Kidney epithelial cell (primary cell): ENCODE data around the gene C16orf96. TPM values are rescaled to one million over a fixed set of nuclear protein-coding genes. Genes with fewer than 3 reads are reported as not detected.

Experiments
- DNase-seq: peaks from one replicate; pipeline ENCODE4 v3.0.0-alpha.2; 2010; ENCODE audit warnings: low read depth
- H3K27me3 ChIP-seq: 2 replicates; pipeline ENCODE4 v1.6.0; 2011; ENCODE audit warnings: low read length; ENCODE audit not compliant: control insufficient read depth, insufficient read depth
- H3K36me3 ChIP-seq: 2 replicates; pipeline ENCODE4 v1.5.1; 2011; ENCODE audit warnings: low read length; ENCODE audit not compliant: control insufficient read depth, insufficient read depth
- H3K4me3 ChIP-seq: 2 replicates; pipeline ENCODE4 v1.5.1; 2011; ENCODE audit warnings: low read depth, mild to moderate bottlenecking, control low read depth, low read length
- total RNA-seq: library from RNA; depleted of rRNA; stranded (reverse); fragments of >200 nt; gene quantifications from 2 replicates; pipeline ENCODE4 v1.2.3, GENCODE V29; 2015
- TF ChIP-seq, protein P1 (sequence below): IDR thresholded peaks from 2 replicates; pipeline ENCODE4 v1.5.1; 2011; ENCODE audit warnings: mild to moderate bottlenecking, moderate library complexity, low read length, control low read depth, inconsistent platforms; ENCODE audit not compliant: insufficient read depth, poor library complexity, severe bottlenecking

Gene C16orf96
- total RNA-seq, 1 donor from 2014 or later: not detected

DNA sequence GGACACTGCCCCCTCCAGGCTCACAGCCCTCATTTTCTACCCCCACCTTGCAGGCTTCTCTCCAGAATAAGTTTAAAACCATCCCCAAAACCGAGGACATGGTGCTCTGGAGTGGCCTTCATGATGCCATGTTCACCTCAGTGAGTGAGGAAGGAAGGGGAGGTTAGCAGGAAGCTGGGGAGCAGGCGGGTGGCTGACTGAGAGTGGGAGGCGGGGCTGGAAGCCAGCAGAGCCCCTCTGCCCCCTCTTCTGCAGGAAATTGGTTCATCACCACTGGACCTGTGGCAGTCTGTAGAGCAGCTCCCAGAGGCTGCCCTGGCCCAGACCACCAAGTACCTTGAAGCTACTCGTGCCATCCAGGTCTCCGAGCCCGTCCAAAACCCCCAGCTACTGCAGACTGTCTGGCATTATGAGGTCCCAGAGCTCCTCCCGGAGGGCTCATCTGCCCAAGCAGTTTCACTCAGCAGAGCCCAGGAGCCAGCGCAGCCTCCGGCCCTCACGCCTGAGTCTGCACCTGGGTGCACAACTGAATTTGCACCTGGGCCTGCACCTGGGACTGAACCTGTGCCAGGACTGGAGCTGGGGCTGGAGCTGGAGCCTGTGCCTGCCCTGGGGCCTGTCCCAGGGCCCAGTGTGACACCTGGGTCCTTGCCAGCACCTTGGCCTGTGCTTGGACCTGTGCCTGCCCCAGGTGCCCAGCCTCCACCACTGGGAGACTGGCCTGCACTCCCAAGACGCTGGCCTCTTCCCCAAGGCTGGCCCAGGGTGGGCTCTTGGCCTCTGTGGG is 19.0 kb downstream of the C16orf96 start:
- H3K4me3 ChIP-seq: no peak overlapping the region
- no peak for DNase-seq
- TF ChIP-seq, protein P1, sequence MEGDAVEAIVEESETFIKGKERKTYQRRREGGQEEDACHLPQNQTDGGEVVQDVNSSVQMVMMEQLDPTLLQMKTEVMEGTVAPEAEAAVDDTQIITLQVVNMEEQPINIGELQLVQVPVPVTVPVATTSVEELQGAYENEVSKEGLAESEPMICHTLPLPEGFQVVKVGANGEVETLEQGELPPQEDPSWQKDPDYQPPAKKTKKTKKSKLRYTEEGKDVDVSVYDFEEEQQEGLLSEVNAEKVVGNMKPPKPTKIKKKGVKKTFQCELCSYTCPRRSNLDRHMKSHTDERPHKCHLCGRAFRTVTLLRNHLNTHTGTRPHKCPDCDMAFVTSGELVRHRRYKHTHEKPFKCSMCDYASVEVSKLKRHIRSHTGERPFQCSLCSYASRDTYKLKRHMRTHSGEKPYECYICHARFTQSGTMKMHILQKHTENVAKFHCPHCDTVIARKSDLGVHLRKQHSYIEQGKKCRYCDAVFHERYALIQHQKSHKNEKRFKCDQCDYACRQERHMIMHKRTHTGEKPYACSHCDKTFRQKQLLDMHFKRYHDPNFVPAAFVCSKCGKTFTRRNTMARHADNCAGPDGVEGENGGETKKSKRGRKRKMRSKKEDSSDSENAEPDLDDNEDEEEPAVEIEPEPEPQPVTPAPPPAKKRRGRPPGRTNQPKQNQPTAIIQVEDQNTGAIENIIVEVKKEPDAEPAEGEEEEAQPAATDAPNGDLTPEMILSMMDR: no peak
- H3K27me3 ChIP-seq: peaks cover 4% of the 10 kb centered on the region
- no peaks in the 10 kb centered on the region for H3K36me3 ChIP-seq

DNA sequence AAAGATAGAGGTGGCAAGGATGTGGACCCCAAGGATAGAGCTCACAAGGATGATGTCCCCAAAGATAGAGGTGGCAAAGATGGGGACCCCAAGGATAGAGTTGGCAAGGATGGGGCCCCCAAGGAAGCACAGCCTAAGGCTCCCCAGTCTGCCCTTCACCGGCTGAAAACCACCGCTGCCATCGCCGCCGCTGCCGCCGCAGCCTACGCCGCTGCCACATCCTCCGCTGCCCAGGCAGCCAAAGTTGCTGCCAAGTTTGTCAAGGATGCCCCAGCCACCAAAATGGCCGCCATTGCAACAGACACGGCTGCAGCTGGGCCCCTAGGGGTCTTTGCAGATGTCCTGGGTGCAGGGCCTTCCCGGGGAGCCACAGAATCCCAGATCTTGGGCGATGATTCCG is 19.9 kb downstream of the C16orf96 start:
- H3K36me3 ChIP-seq: no peaks in the 10 kb centered on the region
- peaks cover 3% of the 10 kb centered on the region for H3K27me3 ChIP-seq
- H3K4me3 ChIP-seq: no peak overlapping the region
- TF ChIP-seq, protein P1: no peak
- no peak for DNase-seq

DNA sequence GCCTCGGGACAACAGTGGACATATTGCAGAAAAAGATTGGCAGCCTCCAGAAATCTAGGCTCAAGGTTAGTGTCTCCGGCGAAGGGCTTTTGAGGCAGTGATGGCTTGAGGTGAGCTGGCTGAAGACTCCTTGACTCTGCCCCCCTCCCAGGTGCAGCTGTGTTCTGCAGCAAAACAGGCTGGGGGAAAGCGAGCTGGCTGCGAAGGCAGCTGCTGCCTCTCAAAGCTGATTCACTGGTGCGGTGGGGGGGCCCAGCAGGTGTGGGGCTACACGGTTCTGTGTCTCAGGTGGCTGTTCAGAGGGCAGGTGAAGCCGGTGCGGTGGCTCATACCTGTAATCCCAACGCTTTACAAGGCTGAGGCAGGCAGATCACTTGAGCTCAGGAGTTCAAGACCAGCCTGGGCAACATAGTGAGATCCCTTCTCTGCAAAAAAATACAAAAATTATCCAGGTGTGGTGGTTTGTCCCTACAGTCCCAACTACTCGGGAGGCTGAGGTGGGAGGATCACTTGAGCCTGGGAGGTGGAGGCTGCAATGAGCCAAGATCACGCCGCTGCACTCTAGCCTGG is 22.9 kb downstream of the C16orf96 start:
- TF ChIP-seq, protein P1: no peak
- H3K27me3 ChIP-seq: no peaks in the 10 kb centered on the region
- no peaks in the 10 kb centered on the region for H3K36me3 ChIP-seq
- no peak for DNase-seq
- H3K4me3 ChIP-seq: no peak overlapping the region

DNA sequence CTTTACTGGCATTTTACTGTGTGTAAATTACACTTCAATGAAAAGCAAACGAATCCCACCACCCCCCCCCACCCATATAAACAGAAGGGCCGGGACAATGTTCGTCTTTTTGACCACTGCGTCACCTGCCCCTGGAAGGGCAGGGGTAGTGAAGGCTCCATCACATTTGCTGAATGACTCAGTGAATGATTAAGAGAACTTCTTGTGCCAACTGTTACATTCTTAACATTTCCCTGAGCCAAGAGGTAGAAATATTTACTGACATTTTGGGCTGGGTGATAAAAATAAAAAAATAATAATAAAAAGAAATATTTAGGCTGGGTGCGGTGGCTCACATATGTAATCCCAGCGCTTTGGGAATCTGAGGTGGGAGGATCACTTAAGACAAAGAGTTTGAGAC is 24.1 kb downstream of the C16orf96 start:
- DNase-seq: no peak
- TF ChIP-seq, protein P1: no peak
- Histone ChIP-seq H3K4me3 (no peak overlapping the region), H3K27me3 (no peaks in the 10 kb centered on the region), H3K36me3 (no peaks in the 10 kb centered on the region)

DNA sequence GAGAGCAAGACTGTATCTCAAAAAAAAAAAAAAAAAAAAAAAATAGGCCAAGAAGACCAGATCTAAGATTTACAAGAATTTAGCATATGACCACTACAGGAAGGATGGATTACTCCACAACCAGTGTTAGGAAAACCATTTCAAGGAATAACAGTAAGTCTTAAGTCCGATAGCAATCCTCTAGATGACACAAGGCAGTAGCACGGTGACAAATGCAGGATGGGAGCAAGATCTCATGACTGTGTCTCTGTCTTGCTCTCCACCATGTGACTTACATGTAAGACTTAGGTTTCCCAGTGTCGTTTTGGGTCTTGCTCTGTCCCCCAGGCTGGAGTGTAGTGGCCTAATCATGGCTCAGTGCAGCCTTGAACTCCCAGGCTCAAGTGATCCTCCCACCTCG is 27.8 kb downstream of the C16orf96 start:
- TF ChIP-seq, protein P1: no peak
- peaks cover 9% of the 10 kb centered on the region for H3K27me3 ChIP-seq

DNA sequence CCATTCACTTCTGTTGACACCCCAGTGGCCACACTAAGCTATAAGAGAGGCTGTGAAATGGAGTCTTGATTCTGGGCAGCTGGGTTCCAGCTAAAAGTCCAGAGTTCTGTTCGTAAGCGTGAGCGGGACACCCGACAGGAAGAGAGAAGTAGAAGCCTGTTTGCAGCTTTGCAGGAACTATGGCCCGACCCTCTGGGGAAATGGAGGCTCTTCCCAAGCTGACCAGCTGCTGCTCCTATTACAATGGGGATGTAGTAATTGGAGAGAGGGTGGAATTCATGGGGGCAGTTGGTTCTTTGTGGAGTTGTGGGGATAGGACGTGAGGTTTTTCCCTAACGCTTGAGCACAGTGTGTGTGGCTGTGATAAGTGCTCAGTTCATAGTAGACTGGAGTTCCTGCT is 30.2 kb downstream of the C16orf96 start:
- no peak for DNase-seq
- peaks cover 9% of the 10 kb centered on the region for H3K27me3 ChIP-seq
- H3K36me3 ChIP-seq: no peaks in the 10 kb centered on the region
- no peak overlapping the region for H3K4me3 ChIP-seq
- TF ChIP-seq, protein P1: no peak

More for the DNA sequence above, 27.8 kb downstream of the C16orf96 start:
- no peaks in the 10 kb centered on the region for H3K36me3 ChIP-seq
- no peak overlapping the region for H3K4me3 ChIP-seq
- no peak for DNase-seq
